ENCODE measurements around the gene NDC80. TPM values are rescaled to one million over a fixed set of nuclear protein-coding genes. Genes with fewer than 3 reads are reported as not detected.

NDC80 gene
- total and polyA plus RNA-seq, 9 of the 15 experiments (the other 6 are each of a cell fraction or from before 2014, with no cell fraction given), result 65.2 to 97.9 (median 83.3) TPM

- TF ChIP-seq E2F6 (IDR thresholded peaks at IDR 0.05; ENCODE audit: borderline replicate concordance in 1 of 2, extremely low read depth in 1 of 2, insufficient read depth in 1 of 2, insufficient read length in 1 of 2, low read depth in 1 of 2, low read length in 1 of 2, poor library complexity in 1 of 2, severe bottlenecking in 1 of 2), result no peak
- no peak for TF ChIP-seq PML (IDR thresholded peaks at IDR 0.05; ENCODE audit: low read length)
- no peak for TF ChIP-seq ZNF324 (CRISPR knock-in tag; IDR thresholded peaks at IDR 0.05)
Observed at GRCh38 chr18:2627821-2628276, 56.5 kb downstream of the NDC80 start (continued).

GRCh38 chr18:2629003-2629402, 57.6 kb downstream of the NDC80 start:
- Histone ChIP-seq H3K36me3 (ENCODE audit: control insufficient read depth, insufficient read depth, low read length) (no peaks in the 10 kb centered on the region), H3K27ac (ENCODE audit: extremely low read depth, low read depth, low read length) (no peak overlapping the region), H3K79me2 (ENCODE audit: control insufficient read depth, insufficient read depth, low read length) (no peaks in the 10 kb centered on the region), H3K4me2 (ENCODE audit: insufficient read depth, low read length) (no peak overlapping the region), H3K9me3 (replicated peaks; ENCODE audit: control insufficient read depth, insufficient read depth, low read depth, low read length) (no peaks in the 10 kb centered on the region), H2AFZ (ENCODE audit: low read depth, low read length) (no peak overlapping the region), H3K9ac (ENCODE audit: insufficient read depth in 1 of 2, low read depth in 2 of 2, low read length in 2 of 2) (no peak overlapping the region), H3K9me1 (ENCODE audit: control insufficient read depth, insufficient read depth, low read length) (no peaks in the 10 kb centered on the region), H3K27me3 (ENCODE audit: control insufficient read depth in 2 of 2, insufficient read depth in 2 of 2, low read length in 2 of 2) (peaks cover 2 to 4% of the 10 kb centered on the region in 2 experiments; a peak in 1 of 5 replicates), H3K4me1 (replicated peaks in 1 of 2; ENCODE audit: control insufficient read depth in 2 of 2, insufficient read depth in 2 of 2, low read length in 2 of 2) (peaks cover 0 to 6% of the 10 kb centered on the region in 2 experiments; a peak in 1 of 5 replicates), H4K20me1 (replicated peaks; ENCODE audit: control insufficient read depth, insufficient read depth, low read length) (no peaks in the 10 kb centered on the region), H3K4me3 (no peak overlapping the region)
- TF ChIP-seq ATF3 (IDR thresholded peaks at IDR 0.05) (peak; percentile 63), ATF3 (CRISPR knock-in tag; conservative IDR thresholded peaks at IDR 0.05) (no peak), PKNOX1 (IDR thresholded peaks at IDR 0.05) (peak; percentile 62; the same call in 1 of the 2 replicates), CBFA2T2 (conservative IDR thresholded peaks at IDR 0.05) (no peak), ZNF277 (CRISPR knock-in tag; IDR thresholded peaks at IDR 0.05; ENCODE audit: borderline replicate concordance) (no peak)
- WGBS (ENCODE audit: insufficient coverage, low coverage, missing lambda C conversion rate), result 3% methylated on average over 2 of the region's 2 CpGs
- POLR2A ChIA-PET, result interaction anchor here (0.5 kb wide), 1 partner anchor 55 kb away, joined by 3 read pairs; no protein-coding TSS in a partner anchor
- in situ Hi-C loops (cut with MboI), result no loop called here
- CTCF ChIA-PET (ENCODE audit: low intra/inter-chr PET ratio), result no interaction called here
- intact Hi-C loops (cut with micrococcal nuclease), result no loop called here
- ATAC-seq (no peak), FAIRE-seq (no peak), DNase-seq (ENCODE audit: extremely low read depth in 1 of 4, low spot score in 3 of 4) (no peak)
- no TSS peak for BruUV-seq (replicated peaks)

Data from K562 (cell line).